Ectodermal cell (in vitro differentiated cells): ENCODE measurements around the gene ESR2.
"Not testable (repeated sequence)": the region's sequence is repeated elsewhere in the genome, so short reads cannot be mapped to it uniquely, and the experiment has no call there.

Experiments used
- H3K27ac ChIP-seq: 2 replicates; pipeline ENCODE4 v1.7.0; 2013; ENCODE audit warnings: mild to moderate bottlenecking, low read depth, low read length; ENCODE audit not compliant: insufficient read depth, poor library complexity, severe bottlenecking
- H3K27me3 ChIP-seq: 2 replicates; pipeline ENCODE4 v1.7.0; 2013; ENCODE audit warnings: mild to moderate bottlenecking, low read length; ENCODE audit not compliant: insufficient read depth, control insufficient read depth, poor library complexity, severe bottlenecking
- H3K36me3 ChIP-seq: one replicate; pipeline ENCODE4 v1.7.0; 2013; ENCODE audit warnings: low read length; ENCODE audit not compliant: control insufficient read depth, insufficient read depth
- H3K4me1 ChIP-seq: one replicate; pipeline ENCODE4 v1.7.0; 2013; ENCODE audit warnings: low read length; ENCODE audit not compliant: control insufficient read depth, insufficient read depth
- H3K4me3 ChIP-seq: 2 replicates; pipeline ENCODE4 v1.7.0; 2013; ENCODE audit warnings: low read depth, low read length, control low read depth; ENCODE audit not compliant: insufficient read depth
- H3K9me3 ChIP-seq: 2 replicates; pipeline ENCODE4 v1.7.0; 2013; ENCODE audit warnings: mild to moderate bottlenecking, low read length, moderate library complexity; ENCODE audit not compliant: control insufficient read depth
- WGBS, 2 experiments: methylation state at CpG; one replicate each; pipeline ENCODE4 v1.1.7; 2013; ENCODE audit warnings: missing lambda C conversion rate in 2 of 2; 5-methylcytosine and 5-hydroxymethylcytosine counted together

The ESR2 gene

GRCh38 chr14:64053694-64054669 lies 240.2 kb downstream of the ESR2 start:
- Histone ChIP-seq H3K4me3 (no peak overlapping the region), H3K36me3 (peaks cover 8% of the 10 kb centered on the region), H3K4me1 (no peaks in the 10 kb centered on the region), H3K9me3 (no peaks in the 10 kb centered on the region), H3K27me3 (no peaks in the 10 kb centered on the region), H3K27ac (no peak overlapping the region)
- 83 to 84% methylated on average over 9 of the region's 10 CpGs for WGBS, 2 experiments

GRCh38 chr14:64049616-64050381 lies 244.4 kb downstream of the ESR2 start:
- 93 to 95% methylated on average over 2 of the region's 2 CpGs for WGBS, 2 experiments
- no peak overlapping the region for H3K4me3 ChIP-seq
- no peak overlapping the region for H3K27ac ChIP-seq
- no peaks in the 10 kb centered on the region for H3K9me3 ChIP-seq
- no peaks in the 10 kb centered on the region for H3K27me3 ChIP-seq
- H3K36me3 ChIP-seq: peaks cover 8% of the 10 kb centered on the region
- no peaks in the 10 kb centered on the region for H3K4me1 ChIP-seq

DNA sequence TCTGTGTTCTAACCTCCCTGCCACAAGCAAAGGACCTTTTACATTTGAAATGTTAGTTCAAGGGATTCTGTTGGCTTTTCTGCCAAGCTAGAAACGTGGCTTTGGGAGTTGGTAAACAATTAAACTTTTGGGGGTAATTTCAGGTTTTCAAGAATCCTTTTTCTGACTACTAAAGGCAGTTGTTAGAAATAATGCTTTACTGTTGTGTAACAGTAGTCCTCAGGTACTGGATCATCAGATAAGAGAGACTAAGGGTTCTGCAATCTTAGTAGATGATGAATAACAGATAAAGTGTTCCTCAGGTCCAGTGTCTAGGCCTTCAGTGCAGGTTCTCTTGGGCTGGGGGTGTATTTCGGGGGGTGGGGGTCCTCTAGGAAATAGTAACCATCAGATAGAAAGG lies 249.1 kb downstream of the ESR2 start:
- Histone ChIP-seq H3K36me3 (no peaks in the 10 kb centered on the region), H3K27ac (no peak overlapping the region), H3K9me3 (no peaks in the 10 kb centered on the region), H3K4me3 (no peak overlapping the region), H3K27me3 (no peaks in the 10 kb centered on the region), H3K4me1 (no peaks in the 10 kb centered on the region)
- WGBS, 2 experiments: 91 to 94% methylated on average over 2 of the region's 2 CpGs

DNA sequence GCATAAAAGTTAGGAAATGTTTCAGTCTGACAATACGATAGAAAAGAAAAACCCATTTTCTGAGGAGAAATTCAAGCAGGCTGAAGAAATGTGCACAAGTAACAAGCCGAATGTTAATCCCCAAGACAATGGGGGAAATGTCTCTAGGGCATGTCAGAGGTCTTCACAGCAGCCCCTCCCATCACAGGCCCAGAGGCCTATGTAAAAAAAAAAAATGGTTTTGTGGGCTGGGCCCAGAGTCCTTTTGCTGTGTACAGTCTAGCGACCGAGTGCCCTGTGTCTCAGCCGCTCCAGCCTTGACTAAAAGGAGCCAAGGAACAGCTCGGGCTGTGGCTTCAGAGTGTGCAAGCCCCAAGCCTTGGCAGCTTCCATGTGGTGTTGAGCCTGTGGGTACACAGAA lies 250.9 kb downstream of the ESR2 start:
- not testable (repeated sequence) for H3K9me3 ChIP-seq, H3K4me3 ChIP-seq, H3K4me1 ChIP-seq, H3K27ac ChIP-seq, H3K27me3 ChIP-seq, H3K36me3 ChIP-seq
- 94 to 96% methylated on average over 6 of the region's 6 CpGs for WGBS, 2 experiments

DNA sequence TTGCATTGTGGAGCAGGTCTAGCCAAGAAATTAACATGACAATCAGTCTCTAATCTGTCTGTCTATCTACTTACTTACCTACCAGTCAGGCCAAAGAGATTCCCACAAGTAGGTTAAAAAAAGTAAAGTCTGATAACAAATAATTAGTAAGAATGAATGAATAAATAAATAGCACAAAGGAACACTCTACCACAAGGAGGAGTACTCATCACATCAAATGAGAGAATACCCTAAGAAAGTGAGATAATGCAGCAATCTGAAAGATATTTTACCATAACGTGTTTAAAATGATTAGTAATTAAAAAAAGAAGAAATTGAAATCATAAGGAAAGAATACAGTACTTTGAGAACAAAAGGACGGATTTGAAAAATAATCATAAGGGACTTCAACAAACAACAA lies 254.1 kb downstream of the ESR2 start:
- Histone ChIP-seq H3K9me3 (no peaks in the 10 kb centered on the region), H3K4me3 (no peak overlapping the region), H3K36me3 (no peaks in the 10 kb centered on the region), H3K4me1 (no peaks in the 10 kb centered on the region), H3K27ac (no peak overlapping the region), H3K27me3 (no peaks in the 10 kb centered on the region)
- 100% methylated on average over 2 of the region's 2 CpGs; no CpG with 5 or more reads in 1 of the 2 experiments for WGBS, 2 experiments

GRCh38 chr14:64038841-64039542 lies 255.2 kb downstream of the ESR2 start:
- H3K4me1 ChIP-seq: no peaks in the 10 kb centered on the region
- WGBS, 2 experiments: 97 to 99% methylated on average over 4 to 5 of the region's 5 CpGs
- no peaks in the 10 kb centered on the region for H3K9me3 ChIP-seq
- H3K36me3 ChIP-seq: no peaks in the 10 kb centered on the region
- H3K27ac ChIP-seq: no peak overlapping the region
- no peaks in the 10 kb centered on the region for H3K27me3 ChIP-seq
- H3K4me3 ChIP-seq: no peak overlapping the region

GRCh38 chr14:64037869-64038745 lies 256.1 kb downstream of the ESR2 start:
- H3K36me3 ChIP-seq, H3K27ac ChIP-seq, H3K4me3 ChIP-seq, H3K4me1 ChIP-seq, H3K9me3 ChIP-seq, H3K27me3 ChIP-seq: not testable (repeated sequence)
- 95 to 96% methylated on average over 65 to 66 of the region's 66 CpGs for WGBS, 2 experiments

DNA sequence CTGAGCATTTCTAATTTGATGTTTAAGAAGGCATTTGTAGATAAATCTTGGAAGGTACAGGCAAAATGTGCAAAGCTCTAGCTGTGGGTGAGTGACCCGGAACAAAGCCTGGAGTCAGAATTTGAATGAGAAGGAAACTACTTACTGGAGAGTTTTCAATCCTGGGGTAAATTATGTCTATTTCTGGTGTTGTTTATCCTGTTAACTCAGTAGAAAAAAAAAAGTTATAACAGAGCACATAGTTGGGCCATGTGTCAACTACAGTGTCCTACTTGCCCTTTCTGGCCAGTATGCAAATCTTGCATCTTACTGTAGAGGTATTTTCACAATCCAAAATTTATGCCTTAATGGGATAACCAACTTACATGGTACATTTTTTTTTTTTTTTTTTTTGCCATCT lies 259.0 kb downstream of the ESR2 start:
- H3K27me3 ChIP-seq: no peaks in the 10 kb centered on the region
- H3K36me3 ChIP-seq: peaks cover 8% of the 10 kb centered on the region
- H3K4me1 ChIP-seq: no peaks in the 10 kb centered on the region
- 96 to 98% methylated on average over 1 of the region's 1 CpG for WGBS, 2 experiments
- no peak overlapping the region for H3K27ac ChIP-seq
- no peak overlapping the region for H3K4me3 ChIP-seq
- H3K9me3 ChIP-seq: no peaks in the 10 kb centered on the region
